ENCODE measurements around the gene NR2E3.

The NR2E3 gene

GRCh38 chr15:71791975-71792374 is 18.4 kb upstream of the NR2E3 start:
- no peak for DNase-seq (ENCODE audit: low spot score)

- DNase-seq (ENCODE audit: low spot score) = no peak
Measured at GRCh38 chr15:71792521-71792920, 17.8 kb upstream of the NR2E3 start.

- no peak for DNase-seq (ENCODE audit: low spot score)
Measured at GRCh38 chr15:71798641-71799040, 11.7 kb upstream of the NR2E3 start.

- no peak for DNase-seq (ENCODE audit: low spot score)
Measured at GRCh38 chr15:71800190-71800589, 10.2 kb upstream of the NR2E3 start.

- peak; percentile 68 for DNase-seq (ENCODE audit: low spot score)
Measured at GRCh38 chr15:71800835-71801745, 9.3 kb upstream of the NR2E3 start.

GRCh38 chr15:71801935-71802655 is 8.3 kb upstream of the NR2E3 start:
- DNase-seq (ENCODE audit: low spot score) = peak; percentile 25

GRCh38 chr15:71802770-71803169 is 7.6 kb upstream of the NR2E3 start:
- no peak for DNase-seq (ENCODE audit: low spot score)

DNA sequence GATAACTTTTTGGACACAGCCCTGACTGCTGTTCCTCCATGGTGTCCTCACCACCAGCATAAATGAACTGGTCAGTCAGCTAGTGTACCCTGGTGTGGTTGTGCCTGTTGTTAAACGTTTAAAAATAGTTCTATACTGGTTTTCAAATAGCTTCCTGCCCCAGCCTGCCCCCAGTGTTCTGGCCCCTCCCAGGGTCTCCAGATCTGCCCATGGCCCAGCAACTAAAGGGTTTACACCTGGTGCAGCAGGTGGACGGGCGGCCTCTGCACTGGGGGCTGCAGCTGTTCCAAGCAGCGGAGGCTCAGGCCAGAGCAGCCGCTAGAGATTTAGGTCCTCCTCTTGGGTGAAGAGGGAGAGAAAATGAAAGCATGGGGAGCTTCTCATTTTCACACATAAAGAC is 6.1 kb upstream of the NR2E3 start:
- peak; percentile 33 for DNase-seq (ENCODE audit: low spot score)

GRCh38 chr15:71804695-71805470 is 5.5 kb upstream of the NR2E3 start:
- DNase-seq (ENCODE audit: low spot score) = no peak

DNA sequence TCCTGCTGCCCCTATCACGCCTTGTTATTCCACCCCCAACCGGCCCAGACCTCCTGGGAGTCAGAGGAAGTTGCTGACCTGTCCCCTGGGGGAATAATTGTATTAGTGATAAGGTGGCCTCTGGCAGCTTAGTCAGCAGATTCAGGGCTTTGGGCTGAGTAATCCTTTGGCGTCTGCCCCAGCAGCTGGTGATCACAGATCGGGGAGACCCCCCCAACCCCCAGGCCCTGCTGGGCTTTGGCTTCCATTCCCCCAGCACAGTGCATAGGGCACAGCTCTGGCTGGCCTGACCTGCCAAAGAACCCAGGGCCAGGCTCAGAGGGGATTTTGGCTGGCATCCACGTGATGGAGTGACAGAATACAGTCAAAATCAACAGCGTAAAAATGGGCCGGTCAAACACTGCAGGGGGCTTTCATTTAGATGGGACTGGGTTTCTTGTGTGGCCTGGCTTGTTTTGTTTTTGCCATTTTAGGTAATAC is 3.9 kb upstream of the NR2E3 start:
- no peak for DNase-seq (ENCODE audit: low spot score)

DNA sequence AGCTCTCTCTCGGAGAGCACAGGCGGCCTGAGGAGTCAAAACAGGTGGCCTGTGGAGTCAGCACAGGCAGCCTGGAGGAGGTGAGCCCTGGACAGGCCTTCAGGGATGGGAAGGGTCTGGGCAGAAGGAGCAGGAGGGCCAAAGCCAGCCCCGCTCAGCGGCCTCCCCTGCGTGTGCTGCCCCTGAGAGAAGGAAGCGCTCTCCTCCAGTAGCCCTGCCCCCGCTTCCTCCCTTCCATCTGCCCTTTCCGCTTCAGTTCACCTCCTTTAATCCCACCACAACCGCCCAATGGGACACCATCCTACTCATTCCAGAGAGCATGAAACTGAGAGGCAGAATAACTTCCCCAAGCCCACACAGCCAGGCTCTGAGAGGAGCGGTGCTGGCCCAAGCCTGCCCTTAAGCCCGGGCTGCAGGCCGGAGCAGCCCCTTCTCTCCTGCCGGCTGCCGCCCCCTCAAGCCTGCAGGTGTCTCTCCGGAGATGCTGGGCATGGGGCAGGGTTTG is 3.2 kb upstream of the NR2E3 start:
- DNase-seq (ENCODE audit: low spot score) = no peak

GRCh38 chr15:71807691-71808091 is 2.7 kb upstream of the NR2E3 start:
- DNase-seq (ENCODE audit: low spot score) = no peak

- no peak for DNase-seq (ENCODE audit: low spot score)
Measured at GRCh38 chr15:71808311-71809020, 1.9 kb upstream of the NR2E3 start.

- DNase-seq (ENCODE audit: low spot score) = no peak
Measured at GRCh38 chr15:71809346-71809745, 1.0 kb upstream of the NR2E3 start.

DNA sequence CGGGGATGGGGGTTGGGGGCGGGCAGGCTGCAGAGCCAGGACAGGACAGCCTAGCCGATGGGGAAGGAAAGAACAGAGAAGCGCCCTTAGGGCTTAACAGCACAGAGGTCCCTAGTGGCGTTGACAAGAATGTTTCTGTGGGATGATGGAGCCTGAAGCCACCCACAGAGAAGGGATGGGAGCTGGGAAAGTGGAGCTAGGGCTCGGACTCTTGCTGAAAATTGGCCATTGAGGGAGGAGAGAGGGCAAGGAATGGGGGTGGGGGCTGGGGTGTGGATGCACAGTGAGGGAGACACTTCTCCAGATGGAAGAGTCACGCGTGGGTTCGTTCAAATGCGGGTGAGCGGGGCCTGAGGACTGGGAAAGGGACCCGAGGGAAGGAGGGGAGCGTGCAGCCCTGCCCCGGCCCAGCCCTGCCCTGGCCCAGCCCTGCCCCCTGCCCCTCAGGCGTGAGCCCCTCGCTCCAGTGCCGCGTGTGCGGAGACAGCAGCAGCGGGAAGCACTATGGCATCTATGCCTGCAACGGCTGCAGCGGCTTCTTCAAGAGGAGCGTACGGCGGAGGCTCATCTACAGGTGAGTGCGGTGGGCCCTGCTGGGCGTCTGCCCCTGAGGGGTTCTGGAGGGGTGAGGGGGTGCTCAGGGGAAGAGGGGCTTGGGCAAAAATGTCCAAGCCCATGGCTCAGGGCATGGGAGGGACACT is 832 bp downstream of the NR2E3 start:
- DNase-seq (ENCODE audit: low spot score) = no peak

DNA sequence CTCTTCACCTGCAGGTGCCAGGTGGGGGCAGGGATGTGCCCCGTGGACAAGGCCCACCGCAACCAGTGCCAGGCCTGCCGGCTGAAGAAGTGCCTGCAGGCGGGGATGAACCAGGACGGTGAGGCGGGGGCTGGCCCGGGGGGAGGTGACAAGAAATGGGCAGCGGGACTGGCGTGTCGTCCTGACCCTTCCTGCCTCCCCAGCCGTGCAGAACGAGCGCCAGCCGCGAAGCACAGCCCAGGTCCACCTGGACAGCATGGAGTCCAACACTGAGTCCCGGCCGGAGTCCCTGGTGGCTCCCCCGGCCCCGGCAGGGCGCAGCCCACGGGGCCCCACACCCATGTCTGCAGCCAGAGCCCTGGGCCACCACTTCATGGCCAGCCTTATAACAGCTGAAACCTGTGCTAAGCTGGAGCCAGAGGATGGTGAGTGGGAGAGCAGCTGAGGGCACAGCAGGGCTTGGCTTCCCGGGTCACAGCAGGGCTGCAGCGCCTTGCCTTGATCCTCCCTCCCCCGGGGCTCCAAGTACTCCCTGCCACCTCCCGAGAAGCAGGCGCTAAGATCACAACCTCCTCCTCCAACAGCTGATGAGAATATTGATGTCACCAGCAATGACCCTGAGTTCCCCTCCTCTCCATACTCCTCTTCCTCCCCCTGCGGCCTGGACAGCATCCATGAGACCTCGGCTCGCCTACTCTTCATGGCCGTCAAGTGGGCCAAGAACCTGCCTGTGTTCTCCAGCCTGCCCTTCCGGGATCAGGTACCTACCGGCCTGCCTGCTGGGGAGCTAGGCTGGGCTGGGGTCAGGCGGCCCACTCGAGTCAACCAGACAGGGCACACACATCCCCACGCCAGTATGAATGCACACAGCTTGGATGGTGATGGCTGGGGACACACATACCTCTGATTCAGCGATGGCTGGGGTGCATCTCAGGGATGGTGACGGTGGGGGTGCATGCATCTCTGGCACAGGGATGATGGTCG is 1.7 kb downstream of the NR2E3 start:
- no peak for DNase-seq (ENCODE audit: low spot score)

GRCh38 chr15:71812966-71813722 is 2.8 kb downstream of the NR2E3 start:
- DNase-seq (ENCODE audit: low spot score) = no peak

DNA sequence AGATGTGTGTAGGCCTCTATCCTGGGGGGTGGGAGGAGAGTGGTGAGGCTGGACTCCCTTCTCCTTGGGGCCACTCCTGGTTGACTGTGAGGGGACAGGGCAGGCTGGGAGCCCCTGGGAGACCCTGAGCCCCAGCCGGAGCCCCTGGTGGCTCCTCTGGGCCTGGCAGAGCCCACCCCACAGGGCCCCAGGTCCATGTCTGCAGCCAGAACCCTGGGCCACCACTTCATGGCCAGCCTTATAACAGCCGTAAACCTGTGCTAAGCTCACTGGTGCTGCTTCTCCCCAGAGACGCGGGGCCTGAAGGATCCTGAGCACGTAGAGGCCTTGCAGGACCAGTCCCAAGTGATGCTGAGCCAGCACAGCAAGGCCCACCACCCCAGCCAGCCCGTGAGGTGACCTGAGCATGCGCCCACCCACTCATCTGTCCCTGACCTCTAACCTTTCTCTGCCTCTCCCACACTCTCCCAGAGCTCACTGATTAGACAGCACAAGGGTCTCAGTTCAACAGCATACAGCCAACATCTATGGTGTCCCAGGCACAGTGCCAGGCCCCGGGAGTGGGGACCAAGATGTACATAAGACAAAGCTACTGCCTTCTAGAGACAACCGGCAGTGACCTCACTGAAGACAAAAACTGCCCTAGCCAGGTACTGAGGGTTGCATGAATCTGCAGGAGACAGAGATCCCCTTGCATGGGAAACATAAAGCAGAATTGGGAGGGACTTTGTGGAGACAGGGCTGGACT is 3.5 kb downstream of the NR2E3 start:
- no peak for DNase-seq (ENCODE audit: low spot score)

Data from NAMALWA (cell line).